NCI-H82 treated with DMSO at 0.1 percent for 48 hours (cell line): ENCODE data around the gene INHBE.
A peak's percentile ranks its signal among the peaks of the same experiment; 100 is the strongest.

Experiments
- DNase-seq: peaks from one replicate; lab custom pipeline; 2025; ENCODE audit not compliant: unreplicated experiment; lab: John Stamatoyannopoulos, UW

The INHBE gene

GRCh38 chr12:57474862-57475261 is 19.8 kb downstream of the INHBE start:
- DNase-seq = no peak

- DNase-seq = no peak
Observed at GRCh38 chr12:57475271-57476161, 20.4 kb downstream of the INHBE start.

GRCh38 chr12:57476162-57476992 is 21.3 kb downstream of the INHBE start:
- DNase-seq = no peak

- no peak for DNase-seq
Observed at GRCh38 chr12:57476993-57477709, 22.0 kb downstream of the INHBE start.

- DNase-seq = no peak
Observed at GRCh38 chr12:57477710-57478681, 22.9 kb downstream of the INHBE start.

GRCh38 chr12:57479043-57479375 is 23.9 kb downstream of the INHBE start:
- no peak for DNase-seq

GRCh38 chr12:57479376-57480115 is 24.4 kb downstream of the INHBE start, which contains the start of gene ARHGAP9:
Gene ARHGAP9 (minus strand): TSS chr12:57479866. CDS start chr12:57479406, 460 bp downstream.
- no peak for DNase-seq

- DNase-seq = no peak
Observed at GRCh38 chr12:57481671-57482070, 26.6 kb downstream of the INHBE start.

- no peak for DNase-seq
Observed at GRCh38 chr12:57483466-57483865, 28.4 kb downstream of the INHBE start.

GRCh38 chr12:57485695-57486094 is 30.6 kb downstream of the INHBE start:
- DNase-seq = no peak

- DNase-seq = peak; percentile 23
Observed at GRCh38 chr12:57487055-57487596, 32.0 kb downstream of the INHBE start.

- DNase-seq = peak; percentile 92
Observed at GRCh38 chr12:57487597-57488401, 32.7 kb downstream of the INHBE start, which contains the start of gene MARS1. Gene MARS1 (plus strand): TSS chr12:57488068. CDS start chr12:57488091, 23 bp downstream.

- peak; percentile 6 for DNase-seq
Observed at GRCh38 chr12:57488402-57489156, 33.5 kb downstream of the INHBE start.

GRCh38 chr12:57489157-57489641 is 34.1 kb downstream of the INHBE start:
- DNase-seq = peak; percentile 3

- DNase-seq = no peak
Observed at GRCh38 chr12:57490126-57490525, 35.0 kb downstream of the INHBE start.

- DNase-seq = no peak
Observed at GRCh38 chr12:57491393-57492280, 36.5 kb downstream of the INHBE start.
